GM18861 (cell line): ENCODE measurements around the gene RAVER1.
"Not testable (repeated sequence)": the region's sequence is repeated elsewhere in the genome, so short reads cannot be mapped to it uniquely, and the experiment has no call there.

ENCODE experiments used
- ATAC-seq: cut with Tn5 transposase; IDR thresholded peaks from one replicate; pipeline ENCODE4 v1.9.1; 2021; ENCODE audit not compliant: unreplicated experiment

Gene RAVER1, protein sequence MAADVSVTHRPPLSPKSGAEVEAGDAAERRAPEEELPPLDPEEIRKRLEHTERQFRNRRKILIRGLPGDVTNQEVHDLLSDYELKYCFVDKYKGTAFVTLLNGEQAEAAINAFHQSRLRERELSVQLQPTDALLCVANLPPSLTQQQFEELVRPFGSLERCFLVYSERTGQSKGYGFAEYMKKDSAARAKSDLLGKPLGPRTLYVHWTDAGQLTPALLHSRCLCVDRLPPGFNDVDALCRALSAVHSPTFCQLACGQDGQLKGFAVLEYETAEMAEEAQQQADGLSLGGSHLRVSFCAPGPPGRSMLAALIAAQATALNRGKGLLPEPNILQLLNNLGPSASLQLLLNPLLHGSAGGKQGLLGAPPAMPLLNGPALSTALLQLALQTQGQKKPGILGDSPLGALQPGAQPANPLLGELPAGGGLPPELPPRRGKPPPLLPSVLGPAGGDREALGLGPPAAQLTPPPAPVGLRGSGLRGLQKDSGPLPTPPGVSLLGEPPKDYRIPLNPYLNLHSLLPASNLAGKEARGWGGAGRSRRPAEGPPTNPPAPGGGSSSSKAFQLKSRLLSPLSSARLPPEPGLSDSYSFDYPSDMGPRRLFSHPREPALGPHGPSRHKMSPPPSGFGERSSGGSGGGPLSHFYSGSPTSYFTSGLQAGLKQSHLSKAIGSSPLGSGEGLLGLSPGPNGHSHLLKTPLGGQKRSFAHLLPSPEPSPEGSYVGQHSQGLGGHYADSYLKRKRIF

GRCh38 chr19:10332965-10333757 lies at the start of gene RAVER1:
Gene RAVER1 (minus strand): TSS chr19:10333529. CDS start chr19:10333507, 22 bp downstream.
- peak; percentile 60 for ATAC-seq

- not testable (repeated sequence) for ATAC-seq
Measured at GRCh38 chr19:10383223-10383499, 49.8 kb upstream of the RAVER1 start.

GRCh38 chr19:10380313-10381102 lies 47.2 kb upstream of the RAVER1 start, which contains the start of gene TYK2:
Gene TYK2 (minus strand): TSS chr19:10380572. CDS start chr19:10378406, 2,166 bp downstream.
- ATAC-seq, result peak; percentile 87

GRCh38 chr19:10379880-10380312 lies 46.6 kb upstream of the RAVER1 start:
- no peak for ATAC-seq

- ATAC-seq, result no peak
Measured at GRCh38 chr19:10378124-10378523, 44.8 kb upstream of the RAVER1 start.

DNA sequence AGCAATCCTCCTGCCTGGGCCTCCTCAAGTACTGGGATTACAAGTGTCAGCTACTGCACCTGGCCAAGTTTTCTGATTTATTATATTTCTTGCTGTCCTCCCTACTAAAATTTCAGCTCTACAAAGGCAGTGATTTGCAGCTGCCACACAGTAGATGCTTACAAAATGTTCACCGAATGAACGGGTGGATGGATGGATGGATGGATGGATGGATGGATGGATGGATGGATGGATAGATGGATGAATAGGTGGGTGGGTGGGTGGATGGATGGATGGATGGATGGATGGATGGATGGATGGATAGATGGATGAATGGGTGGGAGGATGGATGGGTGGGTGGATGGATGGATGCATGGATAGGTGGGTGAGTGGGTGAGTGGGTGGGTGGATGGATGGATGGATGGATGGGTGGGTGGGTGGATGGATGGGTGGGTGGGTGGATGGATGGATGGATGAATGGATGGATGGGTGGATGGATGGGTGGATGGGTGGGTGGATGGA lies 43.9 kb upstream of the RAVER1 start:
- ATAC-seq, result not testable (repeated sequence)

GRCh38 chr19:10374931-10375330 lies 41.6 kb upstream of the RAVER1 start:
- no peak for ATAC-seq

DNA sequence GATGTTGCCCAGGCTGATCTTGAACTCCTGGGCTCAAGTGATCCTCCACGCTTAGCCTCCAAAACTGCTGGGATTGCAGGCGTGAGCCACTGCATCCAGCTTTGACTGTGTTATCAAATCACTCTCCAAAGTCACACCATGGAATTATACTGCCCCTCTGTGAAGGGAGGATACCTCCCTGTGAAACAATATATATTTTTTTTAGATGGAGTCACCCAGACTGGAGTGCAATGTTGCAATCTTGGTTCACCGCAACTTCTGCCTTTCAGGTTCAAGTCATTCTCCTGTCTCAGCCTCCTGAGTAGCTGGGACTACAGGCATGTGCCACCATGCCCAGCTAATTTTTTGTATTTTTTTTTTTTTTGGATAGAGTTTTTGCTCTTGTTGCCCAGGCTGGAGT lies 39.4 kb upstream of the RAVER1 start:
- no peak for ATAC-seq

- no peak for ATAC-seq
Measured at GRCh38 chr19:10368101-10368803, 34.9 kb upstream of the RAVER1 start.

DNA sequence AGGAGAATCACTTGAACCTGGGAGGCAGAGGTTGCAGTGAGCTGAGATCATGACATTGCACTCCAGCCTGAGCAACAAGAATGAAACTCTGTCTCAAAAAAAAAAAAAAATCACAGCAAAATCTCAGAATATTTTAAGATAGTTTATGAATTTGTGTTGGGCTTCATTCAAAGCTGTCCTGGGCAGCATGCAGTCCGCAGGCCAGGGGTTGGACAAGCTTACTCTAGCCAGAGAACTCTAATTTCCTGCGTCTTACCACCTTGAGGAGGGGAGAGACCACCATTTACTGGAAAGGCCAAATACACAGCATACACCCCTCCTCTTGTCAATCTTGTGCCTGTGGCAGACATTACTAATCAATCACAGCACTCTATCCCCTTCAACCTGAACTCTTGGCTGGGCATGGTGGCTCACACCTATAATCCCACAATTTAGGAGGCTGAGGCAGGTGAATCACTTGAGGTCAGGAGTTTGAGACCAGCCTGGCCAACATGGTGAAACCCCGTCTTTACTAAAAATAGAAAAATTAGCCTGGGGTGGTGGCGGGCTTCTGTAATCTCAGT lies 33.7 kb upstream of the RAVER1 start:
- ATAC-seq, result not testable (repeated sequence)

DNA sequence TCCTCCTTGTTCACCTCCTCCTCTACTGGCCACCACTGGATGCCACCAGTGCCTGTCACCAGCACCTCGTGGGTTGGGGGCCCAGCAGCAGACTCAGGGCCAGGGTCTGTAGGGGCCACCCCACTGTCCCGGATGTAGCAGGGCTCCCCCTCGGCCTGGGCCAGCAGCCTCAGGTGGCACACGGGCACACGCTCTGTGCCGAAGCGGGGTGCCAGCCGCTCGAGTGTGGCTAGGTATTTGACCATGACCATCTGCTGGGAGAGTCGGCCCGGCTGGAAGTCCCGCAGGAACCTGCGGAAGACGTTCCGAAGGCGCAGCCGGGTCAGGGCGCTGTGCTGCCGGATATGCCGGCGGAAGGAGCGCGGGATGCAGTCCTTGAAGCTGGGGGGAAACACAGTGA lies 32.2 kb upstream of the RAVER1 start:
- ATAC-seq, result no peak

- no peak for ATAC-seq
Measured at GRCh38 chr19:10364644-10365043, 31.3 kb upstream of the RAVER1 start.

DNA sequence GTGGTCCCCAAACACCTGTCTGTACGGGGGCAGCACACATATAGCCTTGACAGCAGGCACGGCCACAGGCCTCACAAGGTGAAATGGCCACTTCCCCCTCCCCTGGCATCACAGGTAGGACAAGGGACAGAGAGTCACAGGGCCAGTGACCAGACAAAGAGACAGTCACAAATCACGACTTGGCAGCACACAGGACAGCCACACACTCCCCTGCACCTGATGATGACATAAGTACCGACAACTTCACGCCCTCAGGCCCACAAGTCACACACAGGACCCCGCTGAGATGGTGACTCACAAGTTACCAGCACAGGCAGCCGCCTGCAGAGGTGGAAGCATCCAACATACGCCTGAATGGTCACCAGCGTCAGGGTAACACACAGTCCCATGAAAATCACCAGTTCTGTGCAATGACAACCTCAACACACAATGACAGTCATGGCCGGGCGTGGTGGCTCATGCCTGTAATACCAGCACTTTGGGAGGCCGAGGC lies 30.5 kb upstream of the RAVER1 start:
- ATAC-seq, result no peak

DNA sequence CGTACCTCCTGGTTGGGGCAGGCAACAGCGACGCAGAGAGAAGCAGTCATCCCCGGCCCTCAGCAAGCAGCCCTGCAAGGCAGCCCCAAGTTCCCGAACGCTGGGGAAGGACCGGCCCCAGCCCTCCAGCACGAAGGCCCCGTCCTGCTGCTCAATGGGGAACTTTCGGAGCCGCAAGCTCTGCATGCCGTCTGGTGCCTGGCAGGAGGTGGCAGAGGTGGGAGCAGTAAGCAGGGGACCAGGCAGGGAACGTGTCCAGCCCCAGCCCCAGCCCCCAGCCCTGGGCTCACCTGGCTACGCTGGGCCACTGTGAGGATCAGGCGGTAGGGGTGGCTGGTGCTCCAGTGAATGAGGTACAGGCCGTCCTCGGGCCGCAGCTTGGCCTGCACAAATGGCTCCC lies 28.9 kb upstream of the RAVER1 start:
- no peak for ATAC-seq

- ATAC-seq, result no peak
Measured at GRCh38 chr19:10361569-10362011, 28.3 kb upstream of the RAVER1 start.

GRCh38 chr19:10356431-10356830 lies 23.1 kb upstream of the RAVER1 start:
- ATAC-seq, result no peak

DNA sequence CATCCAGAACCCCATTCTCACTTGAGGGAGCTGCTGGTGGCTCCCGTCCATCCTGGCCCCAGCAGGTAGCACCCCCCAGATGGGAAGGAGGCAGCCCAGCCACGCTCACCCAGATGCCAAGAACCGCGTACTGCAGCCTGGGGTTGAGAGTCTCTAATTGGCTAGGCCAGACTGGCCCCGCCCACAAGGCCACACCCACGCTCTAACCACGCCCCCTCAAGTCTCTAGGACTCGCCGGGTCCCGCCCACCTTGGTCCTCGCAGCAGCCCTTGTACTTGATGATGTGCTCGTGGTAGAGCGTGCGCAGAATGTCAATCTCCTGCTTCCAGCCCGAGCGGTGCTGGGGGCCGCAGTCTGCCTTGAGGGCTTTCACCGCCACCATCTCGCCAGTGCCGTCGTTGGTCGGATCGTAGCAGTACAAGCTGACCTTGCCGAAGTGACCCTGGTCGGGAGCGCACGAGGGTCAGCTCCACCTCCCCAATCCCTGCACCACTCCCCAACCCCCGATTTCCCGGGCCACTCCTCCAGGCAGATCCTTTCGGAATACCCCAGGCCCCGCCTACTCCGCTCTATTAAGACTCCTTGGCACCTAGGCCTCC lies 20.6 kb upstream of the RAVER1 start:
- ATAC-seq, result no peak

DNA sequence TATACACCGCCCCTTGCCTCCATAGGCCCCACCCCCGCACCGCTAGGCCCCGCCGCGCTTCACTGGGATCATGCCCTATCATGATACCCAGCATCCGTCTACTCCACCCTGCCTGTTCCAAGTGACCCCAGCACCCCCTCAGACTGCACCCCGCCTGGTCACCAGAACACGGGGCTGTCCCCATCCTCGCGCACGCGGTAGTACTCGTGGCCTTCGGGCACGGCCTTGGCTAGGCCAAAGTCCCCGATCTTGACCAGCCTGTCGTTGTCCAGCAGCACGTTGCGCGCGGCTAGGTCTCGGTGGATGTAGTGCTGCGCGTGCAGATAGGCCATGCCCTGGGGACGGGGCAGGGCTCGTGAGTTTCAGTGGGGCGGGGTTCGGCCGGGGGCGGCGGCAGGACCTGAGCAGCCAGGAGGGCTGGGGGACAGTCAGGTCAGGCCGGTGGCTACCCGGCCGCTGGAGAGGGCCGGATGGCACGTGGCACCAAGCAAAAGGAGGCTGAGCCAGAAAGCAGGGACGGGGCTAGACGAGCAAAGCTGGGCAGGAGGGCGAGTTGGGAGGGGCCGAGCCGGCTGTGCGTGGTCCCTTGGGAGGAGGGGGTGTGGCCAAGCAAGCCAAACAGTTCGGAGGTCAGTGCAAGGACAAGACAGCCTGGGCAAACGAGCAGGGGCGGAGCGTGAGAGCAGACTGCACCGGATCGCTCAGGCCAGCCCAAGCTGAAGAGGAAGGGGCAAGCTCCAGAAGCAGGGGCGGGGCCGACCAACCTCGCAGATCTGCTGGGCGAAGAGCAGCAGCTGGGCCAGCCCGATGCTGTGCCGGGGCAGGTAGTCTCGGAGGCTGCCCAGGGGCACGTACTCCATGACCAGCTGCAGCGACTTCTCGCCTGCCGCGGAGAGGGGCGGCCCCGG lies 19.7 kb upstream of the RAVER1 start:
- ATAC-seq, result no peak
